K562 (cell line): ENCODE measurements around the gene RUVBL2.

Experiments used
- CREB1 ChIP-seq, 2 experiments: sonication (generic) in 1 of 2; formaldehyde crosslinking in 1 of 2; IDR thresholded peaks; 2 replicates each; pipeline versions ENCODE4 v1.6.1 to v1.8.0; 2012 to 2022; ENCODE audit warnings: inconsistent platforms in 1 of 2, mild to moderate bottlenecking in 1 of 2, missing genetic modification reagents in 1 of 2, moderate library complexity in 1 of 2
- CTCF ChIP-seq, 3 experiments: IDR thresholded peaks in 2 of 3; conservative IDR thresholded peaks in 1 of 3; 2 replicates each; pipeline ENCODE4 v1.5.1; 2011 to 2012; ENCODE audit warnings: low read length in 3 of 3, mild to moderate bottlenecking in 3 of 3, control low read depth in 2 of 3, improper control_type of control experiment in 1 of 3, inconsistent platforms in 1 of 3, low read depth in 1 of 3, mixed read lengths in 1 of 3, moderate library complexity in 1 of 3; ENCODE audit not compliant: insufficient read depth in 2 of 3
- FOXA1 ChIP-seq: fragments of 450-650 bp; IDR thresholded peaks from 2 replicates; pipeline ENCODE4 v1.6.1; 2016; ENCODE audit warnings: mild to moderate bottlenecking, borderline replicate concordance
- MXI1 ChIP-seq: IDR thresholded peaks from 2 replicates; pipeline ENCODE4 v1.6.1; 2011; ENCODE audit warnings: low read depth, mild to moderate bottlenecking, improper control_type of control experiment, low read length
- NUFIP1 ChIP-seq: fragments of 450-650 bp; IDR thresholded peaks from 2 replicates; pipeline ENCODE4 v1.6.1; 2018; ENCODE audit not compliant: partially characterized antibody
- PHF20 ChIP-seq: fragments of 450-650 bp; IDR thresholded peaks from 2 replicates; pipeline ENCODE4 v1.6.1; 2018; ENCODE audit not compliant: partially characterized antibody
- POLR2A ChIP-seq: fragments of 450-650 bp; conservative IDR thresholded peaks from 2 replicates; pipeline ENCODE4 v1.6.1; 2016
- REST ChIP-seq, 2 experiments: fragments of 450-650 bp; formaldehyde crosslinking in 1 of 2; IDR thresholded peaks; 2 replicates each; pipeline versions ENCODE4 v1.4.0 to v1.6.1; 2014 to 2020; ENCODE audit warnings: mild to moderate bottlenecking in 2 of 2, borderline replicate concordance in 1 of 2, low read depth in 1 of 2
- SRF ChIP-seq, 2 experiments: fragments of 250-450, 450-650 bp in 1 of 2; sonication (Bioruptor Pico) in 1 of 2; sonication (generic) in 1 of 2; formaldehyde crosslinking; IDR thresholded peaks; 2 replicates each; pipeline versions ENCODE4 v1.5.0 to v1.5.1; 2020 to 2022; ENCODE audit warnings: mild to moderate bottlenecking in 1 of 2, missing genetic modification reagents in 1 of 2
- ZKSCAN8 ChIP-seq: fragments of 200-800 bp; sonication (Bioruptor generic); IDR thresholded peaks from 2 replicates; pipeline ENCODE4 v1.6.1; 2016; ENCODE audit warnings: missing genetic modification characterization, missing compliant biosample characterization

GRCh38 chr19:49004133-49004532 is 10.4 kb downstream of the RUVBL2 start:
- TF ChIP-seq CREB1 (IDR thresholded peaks at IDR 0.05) (no peak), CREB1 (CRISPR knock-in tag; IDR thresholded peaks at IDR 0.05) (no peak), MXI1 (no peak), REST (IDR thresholded peaks at IDR 0.05; ENCODE audit: borderline replicate concordance) (no peak), REST (CRISPR knock-in tag; IDR thresholded peaks at IDR 0.05; ENCODE audit: low read depth) (no peak), NUFIP1 (no peak), CTCF (IDR thresholded peaks at IDR 0.05 in 2 of 3, conservative IDR thresholded peaks at IDR 0.05 in 1 of 3; ENCODE audit: insufficient read depth in 2 of 3, low read depth in 1 of 3, low read length in 3 of 3) (no peak), FOXA1 (no peak), PHF20 (no peak), ZKSCAN8 (CRISPR knock-in tag) (no peak), POLR2A (no peak), SRF (CRISPR knock-in tag; IDR thresholded peaks at IDR 0.05) (no peak)
